HS-5 (cell line): ENCODE results near the gene MDGA2.
"Not testable (repeated sequence)": the region's sequence is repeated elsewhere in the genome, so short reads cannot be mapped to it uniquely, and the experiment has no call there.

Experiments
- DNase-seq: peaks from one replicate; pipeline ENCODE4 v3.0.0-alpha.2; 2012; ENCODE audit warnings: low read depth

MDGA2 gene

GRCh38 chr14:47675466-47676314 is at the start of gene MDGA2:
Gene MDGA2 (minus strand): TSS chr14:47675605.
- DNase-seq = peak; percentile 37

- no peak for DNase-seq
These were observed 47.7 kb upstream of the MDGA2 start for GRCh38 chr14:47722929-47723693.

GRCh38 chr14:47720281-47720680 is 44.9 kb upstream of the MDGA2 start:
- DNase-seq = no peak

GRCh38 chr14:47715330-47715729 is 39.9 kb upstream of the MDGA2 start:
- DNase-seq = peak; percentile 31

- DNase-seq = no peak
These were observed 35.2 kb upstream of the MDGA2 start for GRCh38 chr14:47710581-47710980.

- no peak for DNase-seq
These were observed 30.3 kb upstream of the MDGA2 start for GRCh38 chr14:47705683-47706082.

- DNase-seq = no peak
These were observed 16.4 kb upstream of the MDGA2 start for GRCh38 chr14:47691829-47692228.

- no peak for DNase-seq
These were observed 3.6 kb upstream of the MDGA2 start for GRCh38 chr14:47678993-47679392.

- DNase-seq = no peak
These were observed 2.8 kb upstream of the MDGA2 start for GRCh38 chr14:47678157-47678556.

GRCh38 chr14:47676315-47676617 is 861 bp upstream of the MDGA2 start:
- DNase-seq = no peak

- DNase-seq = no peak
These were observed 601 bp downstream of the MDGA2 start for GRCh38 chr14:47674543-47675465.

GRCh38 chr14:47674148-47674542 is 1.3 kb downstream of the MDGA2 start:
- no peak for DNase-seq

GRCh38 chr14:47665337-47666134 is 9.9 kb downstream of the MDGA2 start:
- no peak for DNase-seq

GRCh38 chr14:47662466-47662865 is 12.9 kb downstream of the MDGA2 start:
- no peak for DNase-seq

GRCh38 chr14:47660158-47660557 is 15.2 kb downstream of the MDGA2 start:
- DNase-seq = no peak

- no peak for DNase-seq
These were observed 17.4 kb downstream of the MDGA2 start for GRCh38 chr14:47658041-47658440.

- DNase-seq = no peak
These were observed 18.3 kb downstream of the MDGA2 start for GRCh38 chr14:47657143-47657542.

GRCh38 chr14:47651337-47651736 is 24.1 kb downstream of the MDGA2 start:
- DNase-seq = no peak

- DNase-seq = no peak
These were observed 37.7 kb downstream of the MDGA2 start for GRCh38 chr14:47637753-47638152.

GRCh38 chr14:47626151-47627035 is 49.0 kb downstream of the MDGA2 start:
- DNase-seq = no peak

GRCh38 chr14:47624126-47624525 is 51.3 kb downstream of the MDGA2 start:
- DNase-seq = not testable (repeated sequence)
